Transverse colon (tissue), 4 donors: ENCODE data around the gene GCLC.

ENCODE experiments used
- CTCF ChIP-seq, 5 experiments: fragments of 200-600 bp in 3 of 5; fragments of 450-650 bp in 2 of 5; sonication (generic) in 3 of 5; IDR thresholded peaks; 1 replicate in 2 of 5; 2 replicates in 3 of 5; pipeline ENCODE4 v1.5.1; 2016 to 2017; ENCODE audit warnings: antibody characterized with exemption in 5 of 5, inconsistent platforms in 3 of 5, mild to moderate bottlenecking in 2 of 5, moderate library complexity in 1 of 5
- EP300 ChIP-seq: sonication (generic); formaldehyde crosslinking; IDR thresholded peaks from one replicate; pipeline ENCODE4 v1.6.1; 2017; ENCODE audit warnings: antibody characterized with exemption, low read depth
- POLR2A ChIP-seq: fragments of 450-650 bp; IDR thresholded peaks from one replicate; pipeline ENCODE4 v1.6.1; 2016; ENCODE audit warnings: antibody characterized with exemption, mild to moderate bottlenecking, moderate library complexity
- POLR2AphosphoS5 ChIP-seq, 3 donors: sonication (generic); formaldehyde crosslinking; IDR thresholded peaks; one replicate each; pipeline ENCODE4 v1.6.1; 2016; ENCODE audit warnings: antibody characterized with exemption in 3 of 3

- TF ChIP-seq POLR2A (no peak), CTCF (IDR thresholded peaks at IDR 0.05) (no peak), POLR2AphosphoS5 (IDR thresholded peaks at IDR 0.05) (no peak), EP300 (no peak)
These were observed 37.0 kb upstream of the GCLC start for GRCh38 chr6:53581856-53582255.
